GM10266 (cell line): ENCODE measurements around the gene SLC10A7.

Source experiments
- DNase-seq: peaks from one replicate; pipeline ENCODE4 v3.0.0; 2012; ENCODE audit errors: extremely low spot score
- TF ChIP-seq, protein P1 (sequence below): IDR thresholded peaks from 2 replicates; pipeline ENCODE4 v1.5.1; 2012; ENCODE audit warnings: mild to moderate bottlenecking, low read depth; ENCODE audit not compliant: control insufficient read depth, insufficient read depth; ENCODE audit errors: missing control alignments

Gene SLC10A7

DNA sequence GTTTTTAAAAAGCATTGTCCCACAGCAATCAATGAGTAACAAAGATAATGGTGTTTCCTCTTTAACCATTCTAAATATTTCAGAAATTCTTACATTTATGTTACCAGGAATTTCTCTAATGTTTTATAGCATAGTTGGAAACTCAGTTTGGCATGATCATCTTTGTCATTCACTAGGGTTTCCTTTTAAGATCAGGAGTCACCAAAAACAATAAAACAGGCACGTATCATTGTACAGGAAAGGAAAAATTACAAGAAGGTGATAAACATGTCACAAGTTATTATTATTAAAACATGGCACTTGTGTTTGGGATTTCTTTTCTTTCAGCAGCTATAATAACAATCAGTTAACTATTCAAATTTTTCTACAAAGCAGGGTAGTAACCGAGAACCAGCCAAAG is 84.0 kb downstream of the SLC10A7 start:
- no peak for DNase-seq
- TF ChIP-seq, protein P1, sequence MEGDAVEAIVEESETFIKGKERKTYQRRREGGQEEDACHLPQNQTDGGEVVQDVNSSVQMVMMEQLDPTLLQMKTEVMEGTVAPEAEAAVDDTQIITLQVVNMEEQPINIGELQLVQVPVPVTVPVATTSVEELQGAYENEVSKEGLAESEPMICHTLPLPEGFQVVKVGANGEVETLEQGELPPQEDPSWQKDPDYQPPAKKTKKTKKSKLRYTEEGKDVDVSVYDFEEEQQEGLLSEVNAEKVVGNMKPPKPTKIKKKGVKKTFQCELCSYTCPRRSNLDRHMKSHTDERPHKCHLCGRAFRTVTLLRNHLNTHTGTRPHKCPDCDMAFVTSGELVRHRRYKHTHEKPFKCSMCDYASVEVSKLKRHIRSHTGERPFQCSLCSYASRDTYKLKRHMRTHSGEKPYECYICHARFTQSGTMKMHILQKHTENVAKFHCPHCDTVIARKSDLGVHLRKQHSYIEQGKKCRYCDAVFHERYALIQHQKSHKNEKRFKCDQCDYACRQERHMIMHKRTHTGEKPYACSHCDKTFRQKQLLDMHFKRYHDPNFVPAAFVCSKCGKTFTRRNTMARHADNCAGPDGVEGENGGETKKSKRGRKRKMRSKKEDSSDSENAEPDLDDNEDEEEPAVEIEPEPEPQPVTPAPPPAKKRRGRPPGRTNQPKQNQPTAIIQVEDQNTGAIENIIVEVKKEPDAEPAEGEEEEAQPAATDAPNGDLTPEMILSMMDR: no peak

DNA sequence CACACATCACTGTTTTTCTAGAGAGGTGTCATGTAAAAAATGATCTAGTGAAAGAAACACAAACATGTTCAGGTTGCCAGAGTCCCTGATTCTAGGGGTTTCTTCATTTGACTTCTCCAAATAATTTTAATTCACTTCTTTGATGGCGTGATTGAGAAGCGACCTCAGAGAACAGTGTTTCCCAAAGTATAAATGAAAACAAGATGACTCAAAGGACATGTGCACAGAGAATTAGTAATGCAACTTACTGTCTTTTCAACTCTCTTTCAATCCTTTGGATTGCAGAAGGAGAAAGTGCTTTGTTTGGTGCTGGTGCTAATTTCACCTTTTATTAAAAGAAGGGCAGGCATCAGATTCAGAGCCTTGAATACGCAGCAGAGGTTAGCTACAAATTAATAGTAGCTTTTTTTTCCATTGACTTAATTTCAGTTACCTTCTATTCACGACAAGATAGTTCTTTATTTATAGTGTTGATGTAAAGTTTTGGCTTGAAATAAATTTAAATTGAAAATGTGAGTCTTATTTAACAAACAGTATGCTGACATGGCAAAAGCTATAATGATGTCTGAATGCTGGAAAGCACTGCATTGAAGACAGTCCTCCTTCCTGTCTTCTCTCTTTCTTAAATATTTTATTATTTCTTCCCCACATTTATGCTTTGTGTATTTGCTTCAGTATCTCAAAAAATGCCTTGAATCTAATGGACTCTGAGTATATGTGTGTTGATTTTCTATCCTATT is 85.1 kb downstream of the SLC10A7 start:
- TF ChIP-seq, protein P1: no peak
- no peak for DNase-seq

DNA sequence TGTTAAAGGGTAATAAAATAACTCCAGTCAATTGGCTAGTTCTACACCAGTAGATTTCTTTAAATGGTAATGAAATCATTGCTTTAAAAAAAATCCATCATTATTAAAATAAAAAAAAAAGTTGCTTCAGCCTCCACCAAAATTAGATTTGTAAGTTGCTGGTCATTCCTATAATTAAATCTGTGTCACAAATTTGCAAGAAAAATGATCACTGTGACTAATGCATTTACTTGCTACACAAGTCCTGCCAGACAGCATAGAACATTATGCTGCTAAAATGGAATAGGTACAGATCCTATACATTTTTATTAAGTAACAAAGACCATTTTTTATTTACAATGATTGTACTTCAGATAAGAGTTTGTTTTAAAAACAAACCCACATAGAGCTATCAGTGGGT is 85.8 kb downstream of the SLC10A7 start:
- TF ChIP-seq, protein P1: no peak
- no peak for DNase-seq

DNA sequence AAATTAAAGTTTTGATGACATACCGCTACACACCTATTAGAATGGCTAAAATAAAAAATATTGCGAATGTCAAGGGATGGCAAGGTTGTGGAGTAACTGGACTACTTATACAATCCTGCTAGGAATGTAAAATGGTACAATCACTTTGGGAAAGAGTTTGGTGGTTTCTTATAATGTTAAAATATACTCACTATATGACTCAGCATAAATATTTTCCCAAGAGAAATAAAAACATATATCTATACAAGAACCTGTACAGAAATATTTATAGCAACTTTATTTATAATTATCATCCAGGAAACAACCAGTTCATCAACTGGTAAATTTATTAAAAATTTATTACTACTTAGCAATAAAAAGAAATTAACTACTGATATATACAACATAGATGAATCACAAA is 89.7 kb downstream of the SLC10A7 start:
- DNase-seq: no peak

DNA sequence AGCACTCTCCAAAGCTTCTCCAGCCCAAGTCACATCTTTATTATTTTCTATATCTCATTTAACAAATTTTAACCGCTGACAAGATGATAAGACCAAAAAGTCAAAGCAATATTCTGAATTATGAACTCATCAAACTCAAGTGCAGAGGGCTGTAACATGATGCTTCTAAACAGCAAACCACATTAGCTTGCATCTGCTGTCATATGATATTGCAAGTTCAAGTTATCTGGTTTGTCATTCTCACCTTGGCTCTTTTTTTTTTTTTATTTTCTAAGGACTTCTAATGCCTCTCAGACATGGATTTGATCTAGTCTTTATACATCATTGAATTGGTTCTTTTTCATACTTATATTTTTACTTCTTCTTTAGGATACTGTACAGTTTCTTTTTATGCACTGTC is 93.4 kb downstream of the SLC10A7 start:
- TF ChIP-seq, protein P1: no peak
- DNase-seq: no peak

More for the DNA sequence above, 89.7 kb downstream of the SLC10A7 start:
- TF ChIP-seq, protein P1: no peak

DNA sequence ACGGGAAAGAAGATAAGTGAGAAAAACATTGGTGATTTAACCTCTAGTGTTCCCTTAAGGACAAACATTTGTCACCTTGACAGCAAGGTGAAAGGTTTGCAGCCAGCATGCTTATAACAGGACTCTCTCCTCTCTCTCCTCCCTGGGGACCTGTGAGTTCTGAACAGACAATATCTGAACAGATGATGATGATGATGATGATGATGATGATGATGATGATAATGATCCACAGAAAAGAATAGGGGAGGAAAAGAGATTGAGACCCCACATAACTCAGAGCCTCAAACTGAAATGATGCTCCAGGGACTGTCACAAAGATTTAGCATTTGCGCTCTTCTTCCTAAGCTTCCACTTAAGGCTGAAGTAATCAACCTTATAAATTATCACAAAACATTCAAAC is 103.9 kb downstream of the SLC10A7 start:
- TF ChIP-seq, protein P1: no peak

DNA sequence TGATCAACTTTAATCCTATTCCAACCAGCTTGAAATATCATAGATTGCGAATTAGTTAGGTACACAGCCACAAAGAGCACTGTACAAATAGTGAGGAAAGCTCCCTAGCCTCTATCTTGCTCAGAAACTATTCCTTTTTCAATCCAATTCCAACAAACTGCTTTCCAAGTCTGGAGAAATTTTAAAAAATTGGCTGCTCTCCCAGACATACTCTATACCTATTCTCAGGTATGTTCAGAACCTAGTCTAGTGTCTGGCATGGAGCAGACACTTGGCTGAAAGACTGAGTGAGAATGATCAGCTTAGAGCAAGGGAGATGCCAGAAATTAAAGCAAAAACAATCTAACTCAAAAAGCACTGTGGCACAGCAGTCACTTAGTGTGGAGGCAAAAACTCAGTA is 105.9 kb downstream of the SLC10A7 start:
- DNase-seq: no peak
- TF ChIP-seq, protein P1: no peak

More for the DNA sequence above, 103.9 kb downstream of the SLC10A7 start:
- no peak for DNase-seq
